Measurements from ENCODE around the gene NAPSA. TPM values are rescaled to one million over a fixed set of nuclear protein-coding genes. Genes with fewer than 3 reads are reported as not detected.

Gene NAPSA
- total and polyA plus RNA-seq, 9 of the 15 experiments (the other 6 are each of a cell fraction or from before 2014, with no cell fraction given): 0.25 to 1.9 (median 0.69) TPM

DNA sequence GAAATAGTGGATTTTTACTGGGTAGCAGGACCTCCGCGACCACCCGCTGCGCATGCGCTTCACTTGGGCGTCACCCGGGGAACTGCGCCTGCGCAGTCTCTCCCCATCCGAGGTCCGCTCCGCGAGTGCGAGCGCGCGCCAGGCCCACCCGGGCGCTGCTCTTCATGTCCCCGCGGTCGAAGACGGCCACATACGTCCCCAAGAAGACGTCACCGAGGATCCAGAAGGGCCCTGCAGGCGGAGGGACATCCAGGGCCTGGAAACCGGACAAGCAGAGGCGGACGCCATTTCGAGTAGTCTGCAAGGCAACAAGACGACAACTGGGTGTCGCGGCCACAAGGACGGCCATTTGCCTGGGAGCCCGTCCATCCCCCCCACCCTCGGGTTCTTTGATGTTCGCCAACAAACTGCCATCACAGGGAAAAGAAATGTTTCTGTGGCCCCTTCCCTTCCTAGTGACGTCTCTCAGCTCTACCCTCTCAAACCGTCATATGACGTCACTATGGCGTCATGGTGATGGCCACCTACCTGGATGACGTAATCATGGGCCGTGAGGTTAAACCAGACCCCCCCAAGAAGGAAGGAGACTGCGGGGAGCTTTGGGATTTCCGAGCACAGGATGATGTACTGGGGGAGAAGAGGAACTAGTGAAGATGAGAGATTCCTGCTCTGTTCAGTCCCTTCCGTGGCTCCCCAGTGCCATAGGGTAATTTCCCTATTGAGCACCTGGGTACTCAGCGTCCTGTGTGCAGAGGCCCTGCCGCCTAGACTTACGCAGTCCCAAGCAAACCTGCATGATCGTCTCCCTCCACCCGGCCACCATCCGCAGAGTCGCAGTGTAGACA lies 6.7 kb downstream of the NAPSA start (continued):
- TF ChIP-seq, protein P1, sequence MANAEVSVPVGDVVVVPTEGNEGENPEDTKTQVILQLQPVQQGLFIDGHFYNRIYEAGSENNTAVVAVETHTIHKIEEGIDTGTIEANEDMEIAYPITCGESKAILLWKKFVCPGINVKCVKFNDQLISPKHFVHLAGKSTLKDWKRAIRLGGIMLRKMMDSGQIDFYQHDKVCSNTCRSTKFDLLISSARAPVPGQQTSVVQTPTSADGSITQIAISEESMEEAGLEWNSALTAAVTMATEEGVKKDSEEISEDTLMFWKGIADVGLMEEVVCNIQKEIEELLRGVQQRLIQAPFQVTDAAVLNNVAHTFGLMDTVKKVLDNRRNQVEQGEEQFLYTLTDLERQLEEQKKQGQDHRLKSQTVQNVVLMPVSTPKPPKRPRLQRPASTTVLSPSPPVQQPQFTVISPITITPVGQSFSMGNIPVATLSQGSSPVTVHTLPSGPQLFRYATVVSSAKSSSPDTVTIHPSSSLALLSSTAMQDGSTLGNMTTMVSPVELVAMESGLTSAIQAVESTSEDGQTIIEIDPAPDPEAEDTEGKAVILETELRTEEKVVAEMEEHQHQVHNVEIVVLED (CRISPR knock-in tag; IDR thresholded peaks at IDR 0.05): no peak
- TF ChIP-seq CBFB (CRISPR knock-in tag; IDR thresholded peaks at IDR 0.05) (peak; percentile 62; the same call in 1 of the 2 replicates), CTBP1 (IDR thresholded peaks at IDR 0.05; ENCODE audit: borderline replicate concordance) (peak; percentile 65; the same call in 1 of the 2 replicates), MTA3 (IDR thresholded peaks at IDR 0.05; ENCODE audit: borderline replicate concordance) (peak; percentile 100), ZNF77 (CRISPR knock-in tag; IDR thresholded peaks at IDR 0.05) (no peak), GATA2 (CRISPR knock-in tag; IDR thresholded peaks at IDR 0.05) (no peak), NR1H2 (CRISPR knock-in tag; IDR thresholded peaks at IDR 0.05) (no peak), YBX1 (IDR thresholded peaks at IDR 0.05) (no peak), MTA1 (IDR thresholded peaks at IDR 0.05; ENCODE audit: borderline replicate concordance) (peak; percentile 89), DMBX1 (CRISPR knock-in tag; IDR thresholded peaks at IDR 0.05; ENCODE audit: borderline replicate concordance) (peak; percentile 55; the same call in 1 of the 2 replicates), SRSF7 (optimal IDR thresholded peaks at IDR 0.05; ENCODE audit: low read depth, low read length) (no peak), ZBTB7A (IDR thresholded peaks at IDR 0.05; ENCODE audit: borderline replicate concordance, control insufficient read depth, low read depth, low read length) (peak; percentile 93)
- TF ChIP-seq, protein P2, sequence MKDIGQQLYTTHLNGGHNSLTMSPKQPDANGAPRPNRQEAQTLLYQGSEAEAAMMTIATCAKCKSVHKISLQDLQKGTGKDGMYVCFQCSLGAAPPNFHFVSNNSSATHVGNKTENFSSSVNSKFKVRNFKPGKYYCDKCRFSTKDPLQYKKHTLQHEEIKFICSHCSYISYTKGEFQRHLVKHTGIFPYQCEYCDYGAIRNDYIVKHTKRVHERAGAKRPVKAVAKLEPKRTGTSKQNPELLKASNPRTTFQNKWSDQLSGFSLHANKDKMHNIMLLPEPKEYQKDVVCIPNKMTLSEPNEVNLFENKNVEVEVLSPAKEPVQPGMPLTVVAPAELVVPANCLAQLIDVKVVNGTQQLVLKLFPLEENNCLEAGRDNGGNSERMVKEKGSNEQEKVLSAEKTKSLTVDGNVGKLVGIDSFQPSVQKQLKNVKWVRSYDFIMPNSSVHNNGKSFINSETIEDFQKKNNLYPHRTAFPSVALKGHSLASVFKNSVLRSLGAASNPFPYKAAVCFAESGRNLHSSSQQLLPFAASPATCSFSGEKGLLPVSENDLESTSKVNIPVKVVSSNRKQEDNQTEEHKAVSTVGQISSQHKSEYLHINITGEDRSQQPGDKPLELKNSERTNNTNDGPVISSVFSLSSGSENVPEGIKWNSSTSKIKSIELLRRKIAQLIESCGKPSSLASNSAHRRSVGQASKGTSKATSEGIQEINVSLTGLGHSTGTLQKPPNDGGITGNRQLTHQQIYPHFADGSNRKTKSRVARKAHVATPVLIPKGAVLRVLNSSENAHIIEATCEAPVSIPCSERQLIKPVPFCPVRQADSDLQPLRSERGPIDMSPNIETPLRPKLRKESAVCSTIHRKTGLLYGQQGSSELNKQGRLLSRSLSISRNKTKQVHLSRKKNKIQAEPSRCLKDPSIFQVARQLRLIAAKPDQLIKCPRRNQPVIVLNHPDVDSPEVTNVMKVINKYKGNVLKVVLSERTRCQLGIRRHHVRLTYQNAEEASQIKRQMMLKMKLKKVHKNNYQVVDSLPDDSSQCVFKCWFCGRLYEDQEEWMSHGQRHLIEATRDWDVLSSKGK (CRISPR knock-in tag; IDR thresholded peaks at IDR 0.05): no peak
- TF ChIP-seq, protein P3, sequence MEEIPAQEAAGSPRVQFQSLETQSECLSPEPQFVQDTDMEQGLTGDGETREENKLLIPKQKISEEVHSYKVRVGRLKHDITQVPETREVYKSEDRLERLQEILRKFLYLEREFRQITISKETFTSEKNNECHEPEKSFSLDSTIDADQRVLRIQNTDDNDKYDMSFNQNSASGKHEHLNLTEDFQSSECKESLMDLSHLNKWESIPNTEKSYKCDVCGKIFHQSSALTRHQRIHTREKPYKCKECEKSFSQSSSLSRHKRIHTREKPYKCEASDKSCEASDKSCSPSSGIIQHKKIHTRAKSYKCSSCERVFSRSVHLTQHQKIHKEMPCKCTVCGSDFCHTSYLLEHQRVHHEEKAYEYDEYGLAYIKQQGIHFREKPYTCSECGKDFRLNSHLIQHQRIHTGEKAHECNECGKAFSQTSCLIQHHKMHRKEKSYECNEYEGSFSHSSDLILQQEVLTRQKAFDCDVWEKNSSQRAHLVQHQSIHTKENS (CRISPR knock-in tag; IDR thresholded peaks at IDR 0.05): no peak
- TF ChIP-seq, protein P4, sequence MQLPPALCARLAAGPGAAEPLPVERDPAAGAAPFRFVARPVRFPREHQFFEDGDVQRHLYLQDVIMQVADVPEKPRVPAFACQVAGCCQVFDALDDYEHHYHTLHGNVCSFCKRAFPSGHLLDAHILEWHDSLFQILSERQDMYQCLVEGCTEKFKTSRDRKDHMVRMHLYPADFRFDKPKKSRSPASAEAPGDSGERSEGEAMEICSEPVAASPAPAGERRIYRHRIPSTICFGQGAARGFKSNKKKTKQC (CRISPR knock-in tag; IDR thresholded peaks at IDR 0.05): no peak
- TF ChIP-seq, protein P5, sequence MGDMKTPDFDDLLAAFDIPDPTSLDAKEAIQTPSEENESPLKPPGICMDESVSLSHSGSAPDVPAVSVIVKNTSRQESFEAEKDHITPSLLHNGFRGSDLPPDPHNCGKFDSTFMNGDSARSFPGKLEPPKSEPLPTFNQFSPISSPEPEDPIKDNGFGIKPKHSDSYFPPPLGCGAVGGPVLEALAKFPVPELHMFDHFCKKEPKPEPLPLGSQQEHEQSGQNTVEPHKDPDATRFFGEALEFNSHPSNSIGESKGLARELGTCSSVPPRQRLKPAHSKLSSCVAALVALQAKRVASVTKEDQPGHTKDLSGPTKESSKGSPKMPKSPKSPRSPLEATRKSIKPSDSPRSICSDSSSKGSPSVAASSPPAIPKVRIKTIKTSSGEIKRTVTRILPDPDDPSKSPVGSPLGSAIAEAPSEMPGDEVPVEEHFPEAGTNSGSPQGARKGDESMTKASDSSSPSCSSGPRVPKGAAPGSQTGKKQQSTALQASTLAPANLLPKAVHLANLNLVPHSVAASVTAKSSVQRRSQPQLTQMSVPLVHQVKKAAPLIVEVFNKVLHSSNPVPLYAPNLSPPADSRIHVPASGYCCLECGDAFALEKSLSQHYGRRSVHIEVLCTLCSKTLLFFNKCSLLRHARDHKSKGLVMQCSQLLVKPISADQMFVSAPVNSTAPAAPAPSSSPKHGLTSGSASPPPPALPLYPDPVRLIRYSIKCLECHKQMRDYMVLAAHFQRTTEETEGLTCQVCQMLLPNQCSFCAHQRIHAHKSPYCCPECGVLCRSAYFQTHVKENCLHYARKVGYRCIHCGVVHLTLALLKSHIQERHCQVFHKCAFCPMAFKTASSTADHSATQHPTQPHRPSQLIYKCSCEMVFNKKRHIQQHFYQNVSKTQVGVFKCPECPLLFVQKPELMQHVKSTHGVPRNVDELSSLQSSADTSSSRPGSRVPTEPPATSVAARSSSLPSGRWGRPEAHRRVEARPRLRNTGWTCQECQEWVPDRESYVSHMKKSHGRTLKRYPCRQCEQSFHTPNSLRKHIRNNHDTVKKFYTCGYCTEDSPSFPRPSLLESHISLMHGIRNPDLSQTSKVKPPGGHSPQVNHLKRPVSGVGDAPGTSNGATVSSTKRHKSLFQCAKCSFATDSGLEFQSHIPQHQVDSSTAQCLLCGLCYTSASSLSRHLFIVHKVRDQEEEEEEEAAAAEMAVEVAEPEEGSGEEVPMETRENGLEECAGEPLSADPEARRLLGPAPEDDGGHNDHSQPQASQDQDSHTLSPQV (IDR thresholded peaks at IDR 0.05): peak; percentile 87

All from K562 (cell line).